AG04450 (cell line): ENCODE results near the gene CYTH2. TPM values are rescaled to one million over a fixed set of nuclear protein-coding genes. Genes with fewer than 3 reads are reported as not detected.

Experiments used
- CTCF ChIA-PET: fragments of 300-600, 350-600 bp; formaldehyde crosslinking; extraction: SDS; loops from one replicate; lab custom pipeline; 2022; ENCODE audit warnings: antibody characterized with exemption, inconsistent platforms; lab: Charles Lee
- POLR2A ChIA-PET: fragments of 350-600 bp; formaldehyde crosslinking; extraction: SDS; loops from one replicate; lab custom pipeline; 2021; ENCODE audit warnings: antibody characterized with exemption, inconsistent platforms; lab: Yijun Ruan, JAX
- DNase-seq: peaks from one replicate; pipeline ENCODE4 v3.0.0-alpha.2; 2011; ENCODE audit warnings: low read depth, low spot score
- H3K27ac ChIP-seq: one replicate; pipeline ENCODE4 v1.5.1; 2012; ENCODE audit warnings: low read depth, low read length, control low read depth
- H3K27me3 ChIP-seq: one replicate; pipeline ENCODE4 v1.6.0; 2012; ENCODE audit warnings: low read length; ENCODE audit not compliant: control insufficient read depth, insufficient read depth
- H3K4me3 ChIP-seq: 2 replicates; pipeline ENCODE4 v1.5.1; 2011; ENCODE audit warnings: mild to moderate bottlenecking, low read depth, low read length, control low read depth
- H3K9me3 ChIP-seq: 2 replicates; pipeline ENCODE4 v1.5.1; 2012; ENCODE audit warnings: low read length; ENCODE audit not compliant: control insufficient read depth, insufficient read depth
- polyA plus RNA-seq: library from polyadenylated mRNA; depleted of rRNA; stranded (reverse); fragments of >200 nt; gene quantifications from 2 replicates; pipeline ENCODE4 v1.2.3, GENCODE V29; 2011
- TF ChIP-seq, protein P1 (sequence below): IDR thresholded peaks from 2 replicates; pipeline ENCODE4 v1.5.1; 2011; ENCODE audit warnings: low read depth, low read length, control low read depth, inconsistent platforms

The CYTH2 gene
- polyA plus RNA-seq, 1 experiment, result 29.3 TPM

DNA sequence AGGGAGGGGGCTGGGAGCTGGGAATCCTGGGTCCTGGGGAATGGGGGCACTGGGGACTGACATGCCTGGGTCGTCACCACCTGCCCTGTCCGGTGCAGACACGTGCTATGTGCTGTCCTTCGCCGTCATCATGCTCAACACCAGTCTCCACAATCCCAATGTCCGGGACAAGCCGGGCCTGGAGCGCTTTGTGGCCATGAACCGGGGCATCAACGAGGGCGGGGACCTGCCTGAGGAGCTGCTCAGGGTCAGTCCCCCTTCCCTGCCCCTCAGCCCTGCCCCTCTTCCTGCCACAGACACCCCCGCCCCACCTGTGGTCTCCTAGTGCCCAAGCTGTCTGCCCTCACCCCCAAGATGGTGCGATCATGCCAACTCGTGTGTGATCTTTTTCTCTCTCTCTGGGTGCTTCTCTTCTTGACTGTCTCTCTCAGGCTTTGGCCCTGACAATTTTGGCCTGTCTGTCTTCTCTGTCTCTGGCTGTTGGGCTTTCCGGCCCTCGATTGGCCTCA is 5.0 kb downstream of the CYTH2 start:
- TF ChIP-seq, protein P1, sequence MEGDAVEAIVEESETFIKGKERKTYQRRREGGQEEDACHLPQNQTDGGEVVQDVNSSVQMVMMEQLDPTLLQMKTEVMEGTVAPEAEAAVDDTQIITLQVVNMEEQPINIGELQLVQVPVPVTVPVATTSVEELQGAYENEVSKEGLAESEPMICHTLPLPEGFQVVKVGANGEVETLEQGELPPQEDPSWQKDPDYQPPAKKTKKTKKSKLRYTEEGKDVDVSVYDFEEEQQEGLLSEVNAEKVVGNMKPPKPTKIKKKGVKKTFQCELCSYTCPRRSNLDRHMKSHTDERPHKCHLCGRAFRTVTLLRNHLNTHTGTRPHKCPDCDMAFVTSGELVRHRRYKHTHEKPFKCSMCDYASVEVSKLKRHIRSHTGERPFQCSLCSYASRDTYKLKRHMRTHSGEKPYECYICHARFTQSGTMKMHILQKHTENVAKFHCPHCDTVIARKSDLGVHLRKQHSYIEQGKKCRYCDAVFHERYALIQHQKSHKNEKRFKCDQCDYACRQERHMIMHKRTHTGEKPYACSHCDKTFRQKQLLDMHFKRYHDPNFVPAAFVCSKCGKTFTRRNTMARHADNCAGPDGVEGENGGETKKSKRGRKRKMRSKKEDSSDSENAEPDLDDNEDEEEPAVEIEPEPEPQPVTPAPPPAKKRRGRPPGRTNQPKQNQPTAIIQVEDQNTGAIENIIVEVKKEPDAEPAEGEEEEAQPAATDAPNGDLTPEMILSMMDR, result no peak
- H3K27ac ChIP-seq, result no peak overlapping the region
- H3K4me3 ChIP-seq, result no peak overlapping the region
- ChIA-PET POLR2A (no interaction called here), CTCF (interaction anchor here (0.8 kb wide), 1 partner anchor 83 kb away, joined by 3 read pairs; the partner anchor contains the start of gene KDELR1)
- DNase-seq, result no peak
- H3K27me3 ChIP-seq, result no peaks in the 10 kb centered on the region
- H3K9me3 ChIP-seq, result no peaks in the 10 kb centered on the region; the same call in 1 of the 2 replicates

DNA sequence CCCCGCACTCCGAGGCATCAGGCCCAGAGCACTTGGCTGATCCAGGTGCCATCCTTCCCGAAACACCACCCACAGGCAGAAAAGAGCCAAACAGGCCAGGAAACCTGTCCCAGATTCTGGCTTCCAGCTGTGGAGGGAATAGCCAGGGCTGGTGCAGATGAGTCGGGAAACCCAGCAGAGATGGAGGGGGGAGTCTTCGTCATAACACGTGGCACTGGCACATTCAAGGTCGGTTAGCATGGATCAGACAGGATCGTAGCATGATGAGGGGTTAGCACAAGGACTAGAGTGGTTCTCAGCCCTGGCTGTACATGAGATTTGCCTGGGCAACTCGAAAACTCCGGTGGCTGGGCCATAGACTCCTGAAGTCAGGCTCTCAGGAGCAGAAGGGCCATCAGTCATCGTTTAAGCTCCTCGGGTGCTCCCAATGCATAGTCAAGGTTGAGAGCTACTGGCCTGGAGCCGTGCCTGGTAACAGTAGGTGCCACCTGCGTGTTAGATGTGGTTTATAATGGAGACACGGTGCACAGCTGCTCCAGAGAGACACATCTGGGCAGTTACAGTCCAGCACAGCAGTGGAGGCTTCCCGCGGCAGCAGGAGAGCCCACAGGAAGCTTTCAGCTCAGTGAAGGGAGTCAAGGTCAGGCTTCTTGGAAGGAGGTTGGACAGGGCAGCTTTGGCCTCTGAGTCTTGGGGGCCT is 6.3 kb downstream of the CYTH2 start:
- no peak for DNase-seq
- H3K9me3 ChIP-seq, result no peaks in the 10 kb centered on the region; the same call in 1 of the 2 replicates
- TF ChIP-seq, protein P1, result no peak
- H3K27me3 ChIP-seq, result no peaks in the 10 kb centered on the region
- no peak overlapping the region for H3K27ac ChIP-seq
- CTCF ChIA-PET, result interaction anchor here (1.5 kb wide), 1 partner anchor 14 kb away, joined by 5 read pairs; no protein-coding TSS in a partner anchor
- H3K4me3 ChIP-seq, result no peak overlapping the region
- POLR2A ChIA-PET, result interaction anchor here (1.5 to 1.7 kb wide), 2 partner anchors 12 to 18 kb away, joined by 3 to 5 read pairs; no protein-coding TSS in a partner anchor

DNA sequence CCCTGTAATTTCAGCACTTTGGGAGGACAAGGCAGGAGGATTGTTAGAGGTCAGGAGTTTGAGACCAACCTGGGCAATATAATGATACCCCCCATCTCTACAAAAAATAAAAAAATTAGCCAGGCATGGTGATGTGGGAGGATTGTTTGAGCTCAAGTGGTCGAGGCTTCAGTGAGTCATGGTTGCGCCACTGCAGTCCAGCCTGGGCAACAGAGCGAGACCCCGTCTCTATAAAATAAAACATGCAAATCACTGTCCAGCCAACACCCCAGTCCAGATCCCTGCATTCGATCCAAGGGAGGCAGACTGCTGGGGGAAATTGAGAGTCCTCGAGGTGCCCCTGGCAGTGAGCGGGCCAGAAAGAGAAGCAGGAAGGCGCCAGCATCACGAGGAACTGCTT is 7.0 kb downstream of the CYTH2 start:
- ChIA-PET CTCF (interaction anchor here (1.5 kb wide), 1 partner anchor 13 kb away, joined by 5 read pairs; no protein-coding TSS in a partner anchor), POLR2A (interaction anchor here (1.5 to 1.7 kb wide), 2 partner anchors 12 to 17 kb away, joined by 3 to 5 read pairs; no protein-coding TSS in a partner anchor)
- Histone ChIP-seq H3K9me3 (no peaks in the 10 kb centered on the region; the same call in 1 of the 2 replicates), H3K27me3 (no peaks in the 10 kb centered on the region), H3K4me3 (no peak overlapping the region), H3K27ac (no peak overlapping the region)
- no peak for DNase-seq
- TF ChIP-seq, protein P1, result no peak

DNA sequence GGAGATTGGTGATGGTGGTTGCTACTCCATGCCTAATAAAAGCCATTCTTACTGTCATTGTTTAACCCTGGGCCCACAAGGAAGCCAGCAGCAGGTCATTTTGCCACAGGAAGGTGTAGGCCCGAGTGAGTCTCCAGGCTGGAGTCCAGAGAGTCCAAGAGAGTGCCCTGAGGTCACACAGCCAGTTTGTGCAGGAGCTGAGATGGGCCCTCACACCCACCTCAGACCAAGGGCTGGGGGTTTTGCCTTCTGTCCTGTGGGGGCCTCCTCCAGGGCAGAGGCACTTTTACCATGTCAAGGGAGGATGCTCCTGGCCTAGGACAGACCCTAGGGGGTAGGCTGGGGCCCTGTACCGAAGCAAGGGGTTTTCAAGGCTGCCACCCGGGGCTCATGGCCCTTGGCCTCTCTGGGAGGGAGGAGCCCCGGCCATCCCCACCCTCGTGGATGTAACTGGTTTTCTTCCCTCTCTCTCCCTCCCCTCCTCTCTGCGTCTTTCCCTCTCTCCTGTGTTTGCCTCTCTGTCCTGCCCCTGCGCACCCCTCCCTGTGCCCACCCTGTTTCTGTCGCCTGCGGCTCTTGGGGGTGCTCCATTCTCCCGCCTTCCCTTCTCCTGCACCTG is 8.0 kb downstream of the CYTH2 start:
- H3K4me3 ChIP-seq, result no peak overlapping the region
- TF ChIP-seq, protein P1, result no peak
- POLR2A ChIA-PET, result no interaction called here
- DNase-seq, result no peak
- no peaks in the 10 kb centered on the region; the same call in 1 of the 2 replicates for H3K9me3 ChIP-seq
- H3K27ac ChIP-seq, result no peak overlapping the region
- H3K27me3 ChIP-seq, result no peaks in the 10 kb centered on the region
- CTCF ChIA-PET, result no interaction called here
